Measurements from ENCODE around the gene TMEM40.

GRCh38 chr3:12730506-12731242, 28.4 kb downstream of the TMEM40 start:
- TF ChIP-seq NFIC (IDR thresholded peaks at IDR 0.05; ENCODE audit: borderline replicate concordance): no peak
- no peak for TF ChIP-seq CTCF (IDR thresholded peaks at IDR 0.05)
- no peak for TF ChIP-seq MAX (IDR thresholded peaks at IDR 0.05; ENCODE audit: low read depth)
- no peak for TF ChIP-seq JUND (IDR thresholded peaks at IDR 0.05)
- no peak for TF ChIP-seq MXI1 (IDR thresholded peaks at IDR 0.05; ENCODE audit: low read depth, low read length)
- no peak for TF ChIP-seq POLR2AphosphoS5 (IDR thresholded peaks at IDR 0.05; ENCODE audit: low read depth, low read length)
- TF ChIP-seq USF2 (IDR thresholded peaks at IDR 0.05; ENCODE audit: borderline replicate concordance, low read depth, low read length): no peak
- TF ChIP-seq MEF2A (IDR thresholded peaks at IDR 0.05; ENCODE audit: borderline replicate concordance, low read depth): no peak
- no peak for TF ChIP-seq YY1 (IDR thresholded peaks at IDR 0.05; ENCODE audit: low read depth)
- TF ChIP-seq TAF1 (IDR thresholded peaks at IDR 0.05; ENCODE audit: borderline replicate concordance, low read depth, low read length): no peak
- TF ChIP-seq GATA2 (CRISPR knock-in tag; IDR thresholded peaks at IDR 0.05): no peak

Data from SK-N-SH (cell line).